IPS DF 4.7 (cell line): Measurements from ENCODE around the gene SEZ6L.
"Not testable (repeated sequence)": the region's sequence is repeated elsewhere in the genome, so short reads cannot be mapped to it uniquely, and the experiment has no call there.

Experiments used
- DNase-seq: peaks from one replicate; pipeline ENCODE4 v3.0.0-alpha.2; 2013; ENCODE audit warnings: low spot score; ENCODE audit errors: extremely low read depth

Gene SEZ6L

DNA sequence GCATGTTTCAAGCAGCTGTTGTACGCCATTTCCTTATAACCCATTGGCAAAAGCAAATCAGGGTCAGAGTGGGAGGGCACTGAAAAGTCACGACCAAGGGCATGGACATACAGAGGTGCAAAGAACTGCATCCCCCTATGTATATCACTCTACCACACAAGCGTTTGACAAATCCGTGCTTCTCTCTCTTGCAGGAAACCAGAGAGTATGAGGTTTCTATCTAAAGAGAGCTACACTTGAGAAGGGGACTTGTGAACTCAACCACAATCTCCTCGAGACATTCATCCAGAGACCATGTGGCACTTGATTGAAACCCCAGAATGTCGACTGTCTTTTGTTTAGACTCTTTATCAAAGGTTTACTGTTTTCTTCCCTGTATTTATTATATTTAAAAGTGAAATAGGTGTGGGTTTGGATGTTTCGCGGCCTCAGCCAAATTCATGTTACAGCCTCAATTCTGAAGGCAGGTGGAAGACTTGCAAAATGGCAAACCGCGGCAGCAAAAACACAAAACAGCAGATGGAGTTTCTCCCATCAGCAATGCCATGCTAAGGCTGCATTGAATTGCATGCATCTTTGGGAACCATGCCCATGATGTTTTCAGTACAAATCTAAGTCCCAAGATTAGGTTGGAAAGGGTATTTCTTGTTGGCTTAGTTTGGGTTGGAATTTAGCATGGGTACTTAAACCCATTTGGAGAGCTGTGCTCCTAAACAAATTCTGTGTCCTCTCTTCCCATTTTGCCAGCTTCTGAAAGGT, 211.0 kb downstream of the SEZ6L start:
- no peak for DNase-seq

DNA sequence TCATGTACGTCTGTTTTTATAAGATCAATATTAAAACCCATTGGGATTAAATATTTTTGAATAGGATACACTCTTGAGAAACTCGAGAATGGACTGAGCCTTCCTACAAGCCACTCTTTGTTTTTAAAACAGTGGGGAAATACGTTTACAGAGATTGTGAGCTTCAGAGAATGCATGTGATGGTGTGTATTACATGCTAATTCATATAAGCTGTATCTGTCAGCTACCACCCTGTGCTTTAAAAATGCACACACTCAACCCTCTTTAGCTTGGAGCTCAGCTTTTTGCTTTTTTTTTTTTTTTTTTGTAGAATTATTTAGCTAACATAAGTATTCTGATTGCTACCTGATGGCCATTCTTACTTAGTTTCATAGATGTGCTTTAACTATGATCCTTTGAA, 213.5 kb downstream of the SEZ6L start:
- no peak for DNase-seq

DNA sequence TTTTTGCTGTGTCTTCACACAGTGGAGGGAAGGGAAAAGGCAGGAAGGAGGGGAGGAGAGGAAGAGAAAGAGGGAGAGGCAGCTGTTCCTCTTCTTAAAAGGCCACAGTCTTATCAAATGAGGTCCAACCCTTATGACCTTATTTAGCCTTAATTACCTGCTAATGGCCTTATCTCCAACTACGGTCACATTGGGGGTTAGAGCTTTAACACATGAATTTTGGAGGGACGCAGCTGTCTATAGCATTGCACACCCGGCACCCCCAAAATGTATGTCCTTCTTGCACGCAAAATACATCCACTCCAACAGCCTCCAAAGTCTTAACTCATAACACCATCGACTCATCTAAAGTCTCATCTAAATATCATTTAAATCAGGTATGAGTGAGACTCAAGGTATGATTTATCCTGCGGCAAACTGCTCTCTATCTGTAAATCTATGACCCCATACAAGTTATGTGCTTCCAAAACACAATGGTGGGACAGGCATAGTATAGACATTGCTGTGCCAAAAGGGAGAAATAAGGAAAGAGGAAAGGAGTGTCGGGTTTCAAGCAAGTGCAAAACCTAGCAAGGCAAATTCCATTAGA, 214.8 kb downstream of the SEZ6L start:
- DNase-seq: no peak

DNA sequence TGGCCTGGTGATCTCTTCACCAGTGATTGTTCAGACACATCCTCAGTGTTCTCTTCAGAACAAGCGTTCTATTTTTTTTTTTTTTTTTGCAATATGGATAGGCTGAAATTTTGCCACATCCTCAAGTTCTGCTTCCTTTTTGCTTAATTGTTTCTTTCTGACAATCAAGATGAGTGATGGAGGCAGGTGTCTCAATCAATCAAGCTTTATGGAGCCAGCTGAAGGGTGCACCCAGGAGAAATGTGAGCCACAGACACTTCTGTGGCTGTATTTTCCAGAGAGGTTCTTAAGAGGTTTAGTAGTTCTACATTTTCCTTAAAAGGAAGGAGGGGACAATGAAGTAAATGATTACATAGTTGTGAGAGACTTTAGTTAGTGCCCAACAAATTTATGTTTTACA, 215.9 kb downstream of the SEZ6L start:
- DNase-seq: no peak

DNA sequence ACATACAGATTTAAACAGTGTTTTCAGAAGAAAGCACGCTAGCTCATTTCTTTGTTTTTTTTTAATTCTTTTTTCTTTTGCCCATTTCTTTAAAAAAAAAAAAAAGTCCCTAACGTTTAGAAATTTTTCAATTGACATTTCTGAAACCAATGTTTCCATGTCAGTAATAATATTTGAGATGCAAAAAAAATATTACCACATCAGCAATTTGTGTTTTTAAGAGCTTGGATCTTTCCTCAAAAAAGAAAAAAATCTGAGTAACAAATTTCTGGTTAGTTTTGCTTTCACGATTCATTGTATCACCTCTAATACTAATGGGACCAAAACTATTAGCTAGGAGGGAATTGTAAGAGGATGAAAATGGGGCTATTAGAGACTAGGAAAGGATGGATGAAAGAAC, 219.9 kb downstream of the SEZ6L start:
- no peak for DNase-seq

DNA sequence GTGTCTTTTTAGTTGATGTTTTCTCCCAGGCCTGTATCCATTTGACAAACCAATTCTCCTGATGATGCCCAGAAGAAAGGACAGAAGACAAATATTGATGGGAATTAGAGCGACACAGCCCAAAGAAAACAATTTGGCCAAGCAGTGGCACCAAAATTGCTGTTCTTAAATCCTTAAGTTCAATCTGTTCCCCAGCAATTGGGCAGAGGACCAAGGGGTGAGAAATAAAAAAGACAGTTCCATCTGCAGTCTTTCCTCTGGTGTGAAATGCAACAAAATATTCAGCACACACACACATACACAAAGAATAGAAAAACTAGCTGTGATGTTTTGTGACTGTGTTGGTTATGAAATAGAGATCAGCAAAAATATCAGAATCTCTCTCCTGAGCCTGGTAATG, 221.8 kb downstream of the SEZ6L start:
- DNase-seq: no peak

DNA sequence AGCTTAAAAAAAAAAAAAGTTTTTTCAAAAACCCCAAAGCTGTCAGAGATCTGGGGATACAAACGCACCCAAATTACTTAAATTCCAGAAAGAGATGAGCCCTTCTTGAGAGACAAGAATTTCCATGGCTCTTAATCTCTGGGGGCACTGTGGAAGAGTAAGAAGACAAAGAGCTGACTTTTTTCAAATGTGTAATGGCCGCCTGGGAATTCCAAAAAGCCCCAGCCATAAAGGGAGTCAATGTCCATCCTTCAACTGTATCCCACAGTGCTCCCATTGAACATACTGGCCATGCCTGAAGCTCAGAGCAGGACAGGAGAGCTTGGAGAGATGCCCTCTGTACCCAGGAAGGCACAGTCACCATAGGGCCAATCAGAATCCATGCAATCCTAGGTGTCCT, 222.4 kb downstream of the SEZ6L start:
- DNase-seq: no peak

DNA sequence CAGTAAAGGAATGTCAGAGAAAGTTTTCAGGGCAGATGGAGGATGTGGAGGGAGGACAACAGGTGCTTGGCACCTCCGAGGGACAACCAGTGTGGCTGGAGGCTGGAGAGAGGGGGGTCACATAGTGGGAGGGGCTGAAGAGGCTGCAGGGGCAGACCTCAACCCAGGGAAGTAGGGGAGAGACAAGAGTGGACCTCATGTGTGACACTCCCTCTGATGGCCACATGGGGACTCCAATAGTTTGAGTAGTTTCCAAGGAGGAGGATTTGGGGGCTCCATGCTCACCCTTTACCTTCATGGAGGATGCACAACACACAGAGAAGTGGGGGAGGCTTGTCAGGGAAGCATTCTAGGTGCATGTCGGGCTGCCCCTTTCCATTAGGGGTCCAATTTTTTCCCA, 224.7 kb downstream of the SEZ6L start:
- DNase-seq: no peak

DNA sequence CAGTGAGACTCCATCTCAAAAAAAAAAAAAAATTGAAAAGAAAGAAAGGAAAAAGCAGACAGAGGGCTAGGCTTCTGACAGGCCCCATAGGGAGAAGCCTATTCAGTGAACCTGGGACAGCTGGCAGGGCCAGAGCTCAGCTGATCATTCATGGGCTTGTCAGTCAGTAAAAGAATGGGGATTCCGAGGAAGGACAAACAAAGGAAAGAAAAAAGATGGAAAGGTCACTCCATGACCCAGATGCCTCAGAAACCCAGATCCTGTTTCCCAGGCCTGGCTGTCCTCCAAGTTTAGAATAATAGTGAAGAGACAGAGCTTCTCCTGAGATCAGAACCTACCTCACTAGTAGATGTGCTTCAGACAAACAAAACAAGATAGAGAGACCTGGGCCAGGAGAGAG, 225.5 kb downstream of the SEZ6L start:
- no peak for DNase-seq

DNA sequence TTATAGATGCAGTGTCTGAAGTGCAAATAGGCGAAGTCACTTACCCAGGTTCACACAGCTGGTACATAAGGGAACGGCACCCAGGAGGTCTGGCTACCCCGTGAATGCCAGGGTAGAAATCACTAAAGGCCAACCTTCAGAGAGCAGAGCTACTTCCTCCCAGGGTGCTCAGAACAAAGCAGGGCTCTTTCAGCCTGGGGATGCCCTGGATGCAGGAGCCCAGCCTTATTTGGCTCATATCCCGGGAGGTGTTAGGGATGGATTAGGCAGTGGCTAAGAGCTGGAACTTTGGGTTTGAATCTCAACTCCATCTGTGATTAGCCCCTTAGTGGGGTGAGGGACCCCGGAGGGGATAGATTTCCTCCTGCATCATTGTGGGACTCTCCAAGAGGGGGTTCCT, 226.7 kb downstream of the SEZ6L start:
- DNase-seq: no peak

DNA sequence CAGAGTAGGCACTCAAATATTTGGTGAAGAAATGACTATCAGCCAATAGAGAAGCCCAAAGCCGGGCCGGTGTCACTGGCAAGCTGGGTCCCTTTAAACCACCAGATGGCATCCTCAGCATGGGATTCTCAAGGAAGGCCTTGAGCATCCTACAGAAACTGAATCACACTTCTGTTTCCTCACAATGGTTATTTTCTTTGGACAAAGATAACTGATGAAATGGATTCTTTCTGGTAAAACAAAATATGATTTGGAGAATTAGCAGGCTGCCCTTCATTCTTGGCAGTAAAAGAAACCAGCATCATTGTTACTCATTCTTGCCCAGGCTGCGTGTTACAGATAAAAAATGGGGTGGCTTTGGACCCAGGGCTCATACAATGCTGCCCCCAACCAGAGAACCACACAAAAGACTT, 229.5 kb downstream of the SEZ6L start:
- no peak for DNase-seq

DNA sequence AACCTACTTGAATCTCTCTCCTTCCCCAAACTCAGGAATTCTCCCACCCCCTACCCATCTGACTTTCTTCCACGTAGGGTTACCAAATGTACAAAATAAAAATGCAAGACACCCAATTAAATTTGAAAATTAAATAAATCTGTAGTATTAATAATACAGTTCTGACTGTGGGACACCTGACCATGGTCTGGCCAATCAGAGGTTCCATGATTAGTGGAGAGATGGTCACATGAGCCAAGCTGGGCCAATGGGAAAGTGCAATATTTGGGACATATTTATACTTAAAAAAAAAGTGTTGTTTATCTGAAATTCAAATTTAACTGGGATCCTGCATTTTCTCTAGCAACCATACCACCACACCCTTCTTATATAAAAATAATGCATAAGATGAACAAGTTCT, 230.0 kb downstream of the SEZ6L start:
- no peak for DNase-seq

DNA sequence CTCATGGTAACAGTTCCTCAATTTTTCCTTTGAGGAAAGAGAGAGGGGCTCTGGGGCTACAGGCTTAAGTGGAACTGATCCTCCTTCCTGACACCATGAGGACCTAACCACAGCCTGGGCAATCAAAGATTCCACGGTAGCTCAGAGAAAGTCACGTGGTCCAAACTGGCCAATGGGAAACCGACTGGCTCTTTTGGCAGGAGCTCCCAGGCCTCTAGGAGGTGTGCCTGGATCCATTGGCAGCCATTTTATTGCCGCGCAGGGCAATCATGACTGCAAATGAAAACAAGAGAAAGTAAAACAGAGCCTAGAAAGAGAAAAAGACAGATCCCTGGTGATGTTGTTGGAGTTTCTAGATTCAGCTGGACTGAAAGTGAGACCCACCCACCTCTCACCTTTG, 232.5 kb downstream of the SEZ6L start:
- DNase-seq: no peak

DNA sequence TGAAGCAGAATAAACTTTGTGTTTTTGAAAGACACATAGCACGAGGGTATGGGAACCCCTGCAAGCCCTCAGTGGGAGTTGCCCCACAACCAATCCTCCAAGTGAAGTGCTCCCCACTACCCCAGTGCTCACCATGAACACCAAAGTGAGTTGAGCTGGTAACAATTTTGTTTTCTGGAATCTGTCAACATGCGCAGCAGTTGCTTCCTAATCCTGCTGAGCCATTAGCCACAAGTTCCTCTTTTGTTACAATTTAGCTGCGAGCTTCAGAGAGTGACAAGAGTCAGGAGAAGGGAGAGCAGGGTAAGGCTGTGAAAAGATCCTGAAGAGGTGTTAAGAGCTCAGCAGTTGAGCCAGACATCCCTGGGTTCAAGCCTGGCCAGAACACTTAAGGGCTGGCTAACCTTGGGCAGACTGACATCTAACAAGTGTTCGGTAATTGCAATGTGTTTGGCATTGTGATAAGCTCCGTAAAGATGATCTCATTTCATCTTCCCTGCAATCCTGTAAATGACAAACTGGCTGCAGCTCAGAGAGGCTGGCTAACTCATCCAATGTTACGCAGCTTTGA, 235.7 kb downstream of the SEZ6L start:
- no peak for DNase-seq

DNA sequence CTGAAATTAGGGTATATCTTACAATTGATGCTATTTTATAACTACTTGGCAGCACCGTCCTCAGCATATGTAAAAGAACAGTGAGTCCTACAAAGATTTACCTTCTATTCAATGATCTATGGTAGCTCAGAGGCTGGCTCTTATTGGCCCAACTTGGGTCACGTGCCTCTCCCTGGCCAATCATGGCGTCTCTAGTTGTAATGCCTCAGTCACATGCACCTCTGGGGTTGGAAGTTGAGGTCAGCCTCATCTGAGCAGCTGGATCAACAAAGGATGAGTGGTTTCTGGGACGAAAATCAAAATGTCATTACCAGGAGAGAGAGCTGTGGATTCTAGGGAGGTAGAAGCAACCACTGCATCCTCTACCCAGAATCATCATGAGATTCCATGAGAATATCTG, 236.9 kb downstream of the SEZ6L start:
- no peak for DNase-seq

DNA sequence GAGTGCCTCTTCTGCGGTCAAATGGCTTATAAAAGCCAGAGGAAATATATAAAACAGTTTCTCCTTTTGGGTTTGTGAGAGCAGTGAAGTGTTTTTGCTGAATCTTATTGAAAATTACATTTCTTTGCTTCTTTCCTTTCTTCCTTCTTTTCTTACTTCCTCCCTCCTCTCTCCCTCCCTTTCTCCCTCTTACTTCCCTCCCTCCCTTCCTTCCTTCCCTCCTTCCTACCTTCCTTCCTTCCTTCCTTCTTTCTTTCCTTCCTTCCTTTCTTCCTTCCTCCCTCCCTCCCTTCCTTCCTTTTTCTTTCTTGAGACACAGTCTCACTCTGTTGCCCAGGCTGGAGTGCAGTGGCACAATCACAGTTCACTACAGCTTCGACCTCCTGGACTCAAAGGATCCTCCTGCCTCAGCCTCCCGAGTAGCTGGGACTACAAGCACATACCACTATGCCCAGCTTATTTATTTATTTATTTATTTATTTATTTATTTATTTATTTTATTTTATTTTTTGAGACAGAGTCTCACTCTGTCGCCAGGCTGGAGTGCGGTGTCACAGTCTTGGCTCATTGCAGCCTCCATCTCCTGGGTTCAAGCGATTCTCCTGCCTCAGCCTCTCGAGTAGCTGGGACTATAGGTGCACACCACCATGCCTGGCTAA, 239.4 kb downstream of the SEZ6L start:
- DNase-seq: not testable (repeated sequence)

DNA sequence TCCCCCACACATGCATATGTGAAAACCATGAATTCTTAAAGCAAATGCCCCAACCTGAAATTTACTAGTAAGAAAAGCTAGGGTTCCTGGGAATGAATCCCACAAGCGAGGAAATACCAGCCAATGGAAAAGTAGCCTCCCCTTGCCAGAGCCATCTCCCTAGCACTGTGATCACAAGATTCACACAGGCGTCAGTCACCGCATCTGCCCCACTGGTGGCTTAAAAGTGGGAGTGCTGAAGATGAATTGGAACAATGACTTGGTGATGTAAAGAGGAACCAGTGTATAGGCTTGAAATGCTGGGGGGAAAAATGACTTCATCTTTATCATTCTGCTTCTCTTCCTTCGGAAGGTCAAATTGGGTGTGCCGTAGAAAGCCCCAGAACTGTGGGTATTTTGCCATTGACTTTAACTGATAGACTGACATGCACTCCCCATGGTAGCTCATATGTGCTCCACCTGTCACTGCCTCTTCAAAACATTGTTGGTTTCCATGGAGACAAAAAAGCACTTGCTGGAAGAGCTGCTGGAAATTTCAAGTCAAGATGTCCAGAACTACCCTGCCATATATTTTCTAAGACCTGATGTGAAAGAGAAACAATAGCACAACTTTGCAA, 240.6 kb downstream of the SEZ6L start:
- no peak for DNase-seq

DNA sequence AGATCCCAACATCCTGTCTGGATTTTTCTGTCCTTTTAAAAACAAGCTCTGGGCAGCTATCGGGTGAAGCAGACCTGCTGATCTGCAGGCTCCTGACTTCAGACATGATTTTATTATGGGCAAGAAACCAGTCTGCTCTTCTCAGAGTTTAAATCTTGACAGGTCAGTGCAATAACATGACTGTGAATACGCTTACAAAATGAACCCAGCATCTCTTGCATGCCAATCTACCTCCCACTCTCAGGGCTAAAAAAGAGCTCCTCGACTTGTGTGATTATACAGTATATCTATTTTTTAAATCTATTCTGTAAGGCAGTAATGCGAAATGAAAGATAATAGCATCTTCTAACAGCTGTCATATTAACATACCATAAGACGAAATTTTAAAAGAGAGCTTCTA, 241.1 kb downstream of the SEZ6L start:
- DNase-seq: no peak

DNA sequence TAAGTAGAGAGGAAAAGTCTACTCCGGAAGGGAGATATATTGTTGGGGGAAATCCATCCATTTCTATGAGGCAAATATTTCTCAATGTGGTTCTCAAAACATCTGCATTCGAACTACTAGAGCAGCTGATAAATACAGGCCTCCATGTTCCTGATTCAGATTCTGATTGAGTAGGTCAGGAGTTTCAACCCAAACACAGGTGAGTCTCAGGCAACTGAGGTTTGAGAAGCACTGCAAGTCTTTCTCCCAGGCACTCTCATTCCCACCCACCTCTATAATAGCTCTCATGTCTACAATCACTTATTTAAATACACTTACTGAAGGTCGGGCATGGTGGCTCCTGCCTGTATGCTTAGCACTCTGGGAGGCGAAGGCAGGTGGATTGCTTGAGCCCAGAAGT, 245.1 kb downstream of the SEZ6L start:
- no peak for DNase-seq

DNA sequence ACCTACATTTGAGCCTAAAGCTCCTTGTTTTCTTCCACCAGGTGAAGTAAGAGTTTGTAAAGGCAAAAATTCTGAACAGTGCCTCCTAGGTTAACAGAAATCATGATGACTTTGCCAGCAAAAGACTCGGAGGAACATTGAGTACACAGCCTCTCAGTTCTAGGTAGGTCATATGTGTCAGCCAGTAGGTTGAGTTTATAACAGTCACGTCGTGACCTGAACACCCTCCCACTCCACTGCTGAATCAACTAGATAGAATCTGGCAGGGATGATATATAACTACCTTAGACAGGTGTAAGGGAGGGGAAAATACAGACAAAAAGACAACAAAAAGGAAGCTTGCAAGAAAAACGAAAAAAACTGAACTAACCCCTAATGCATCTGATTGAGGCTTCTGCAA, 247.0 kb downstream of the SEZ6L start:
- no peak for DNase-seq

DNA sequence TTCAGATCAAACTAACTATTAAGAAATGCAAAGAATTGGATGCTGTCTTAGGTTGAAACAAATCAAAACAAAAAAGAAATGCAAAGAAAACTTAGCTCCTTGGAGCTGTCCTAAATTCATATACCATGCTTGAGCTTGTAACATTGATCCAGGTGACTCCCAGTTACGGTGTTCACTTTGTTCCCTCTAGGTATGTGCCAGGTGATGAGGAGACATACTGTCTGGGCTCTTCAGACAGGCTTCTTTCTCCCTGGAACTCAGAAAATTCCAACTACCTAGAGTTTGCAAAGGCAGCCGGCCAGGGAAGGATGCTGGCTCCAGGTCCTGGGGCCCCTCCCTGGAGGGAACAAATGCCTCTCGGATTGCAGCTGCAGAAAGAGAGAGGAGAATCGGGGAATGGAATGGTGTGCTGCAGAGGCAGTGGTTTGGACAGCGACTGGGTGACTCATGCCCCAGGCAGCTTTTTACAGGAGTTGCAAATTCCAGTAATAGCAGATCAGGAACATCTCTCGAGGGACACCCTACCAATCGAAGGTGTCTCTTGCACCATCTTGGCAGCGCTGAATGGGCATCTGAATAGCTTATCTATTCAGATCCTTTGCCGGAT, 247.5 kb downstream of the SEZ6L start:
- DNase-seq: no peak

DNA sequence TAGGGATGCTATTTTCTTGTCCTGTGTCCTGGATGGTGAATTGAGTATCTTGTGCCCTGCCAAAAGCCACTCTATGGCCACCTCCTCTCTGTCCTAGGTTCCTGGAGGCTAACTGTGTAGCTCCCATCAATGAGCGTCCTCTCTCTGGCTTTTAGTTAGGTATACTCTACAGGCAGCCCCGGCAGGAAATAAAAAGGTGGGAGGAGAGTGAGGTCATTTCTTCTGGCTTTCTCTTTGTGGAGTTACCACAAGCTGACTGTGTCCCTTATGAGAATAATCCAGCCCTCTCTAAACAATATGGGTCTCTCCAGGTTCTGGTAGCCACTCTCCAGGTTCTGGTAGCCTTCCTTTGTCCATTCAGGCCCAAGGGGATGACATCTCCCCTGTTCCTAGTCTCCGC, 248.1 kb downstream of the SEZ6L start:
- DNase-seq: no peak
